Neural cell (in vitro differentiated cells): Measurements from ENCODE around the gene ZNF638.

Experiments used
- CTCF ChIP-seq: fragments of 450-650 bp; IDR thresholded peaks from 2 replicates; pipeline ENCODE4 v1.5.1; 2014; ENCODE audit warnings: antibody characterized with exemption, mild to moderate bottlenecking, moderate library complexity; ENCODE audit not compliant: poor library complexity, severe bottlenecking
- EZH2 ChIP-seq: fragments of 200-600, 300-800 bp; shearing (Covaris generic), sonication (generic); IDR thresholded peaks from 2 replicates; pipeline ENCODE4 v1.6.1; 2014; ENCODE audit warnings: antibody characterized with exemption, low read length, borderline replicate concordance, mild to moderate bottlenecking; ENCODE audit not compliant: insufficient read depth, poor library complexity, severe bottlenecking
- MXI1 ChIP-seq: fragments of 450-650 bp; conservative IDR thresholded peaks from 2 replicates; pipeline ENCODE4 v1.6.1; 2014; ENCODE audit warnings: antibody characterized with exemption, mild to moderate bottlenecking; ENCODE audit not compliant: poor library complexity, severe bottlenecking
- POLR2AphosphoS5 ChIP-seq: IDR thresholded peaks from 2 replicates; pipeline ENCODE4 v1.6.1; 2012
- REST ChIP-seq: IDR thresholded peaks from 2 replicates; pipeline ENCODE4 v1.6.1; 2012; ENCODE audit warnings: borderline replicate concordance
- SMC3 ChIP-seq: fragments of 450-650 bp; conservative IDR thresholded peaks from 2 replicates; pipeline ENCODE4 v1.6.1; 2014; ENCODE audit warnings: antibody characterized with exemption, mild to moderate bottlenecking, moderate library complexity; ENCODE audit not compliant: poor library complexity
- TAF1 ChIP-seq: IDR thresholded peaks from 2 replicates; pipeline ENCODE4 v1.6.1; 2012; ENCODE audit warnings: low read depth

- no peak for TF ChIP-seq CTCF
- no peak for TF ChIP-seq POLR2AphosphoS5
- no peak for TF ChIP-seq SMC3
- TF ChIP-seq EZH2 = no peak
- no peak for TF ChIP-seq REST
- TF ChIP-seq TAF1 = no peak
- TF ChIP-seq MXI1 = no peak
Observed at GRCh38 chr2:71361631-71362030, 30.0 kb downstream of the ZNF638 start.
